HG03521 (cell line): ENCODE measurements around the gene PNPLA7.
"Not testable (repeated sequence)": the region's sequence is repeated elsewhere in the genome, so short reads cannot be mapped to it uniquely, and the experiment has no call there.

Experiments
- ATAC-seq: cut with Tn5 transposase; IDR thresholded peaks from one replicate; pipeline ENCODE4 v1.9.1; 2021; ENCODE audit warnings: mild to moderate bottlenecking, moderate library complexity; ENCODE audit not compliant: unreplicated experiment

PNPLA7 gene

DNA sequence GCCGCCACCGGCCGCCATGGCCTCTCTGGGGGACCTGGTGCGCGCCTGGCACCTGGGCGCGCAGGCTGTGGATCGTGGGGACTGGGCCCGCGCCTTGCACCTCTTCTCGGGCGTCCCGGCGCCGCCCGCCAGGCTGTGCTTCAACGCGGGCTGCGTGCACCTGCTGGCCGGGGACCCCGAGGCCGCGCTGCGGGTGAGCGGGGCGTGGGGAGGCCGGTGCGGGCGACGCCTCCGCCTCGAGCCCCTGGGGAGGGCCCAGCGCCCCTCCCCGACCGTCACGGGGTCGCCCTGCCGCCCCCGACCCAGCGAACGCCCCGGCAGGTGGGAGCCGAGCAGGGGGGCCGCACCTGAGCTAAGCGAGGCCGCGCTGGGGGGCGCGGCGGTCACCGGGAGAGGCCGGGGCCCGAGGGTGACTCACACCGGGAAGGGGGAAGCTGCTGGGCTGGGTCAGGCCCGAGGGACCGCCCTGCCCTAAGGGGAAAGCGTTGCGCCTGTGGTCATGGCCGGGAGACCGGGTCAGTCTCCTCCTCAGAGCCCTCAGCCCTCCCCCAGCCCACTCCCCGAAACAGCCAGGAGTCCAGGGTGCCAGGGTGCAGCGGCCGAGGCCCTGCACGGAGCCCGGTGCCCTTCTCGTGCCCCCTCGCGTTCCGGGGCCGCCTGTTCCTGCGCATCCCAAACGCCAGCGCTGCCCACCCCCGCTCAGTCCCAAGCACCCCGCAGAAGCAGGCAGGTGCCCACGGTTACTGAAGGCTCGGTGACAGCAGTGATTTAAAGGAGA lies 126.5 kb downstream of the PNPLA7 start:
- peak; percentile 27 for ATAC-seq

DNA sequence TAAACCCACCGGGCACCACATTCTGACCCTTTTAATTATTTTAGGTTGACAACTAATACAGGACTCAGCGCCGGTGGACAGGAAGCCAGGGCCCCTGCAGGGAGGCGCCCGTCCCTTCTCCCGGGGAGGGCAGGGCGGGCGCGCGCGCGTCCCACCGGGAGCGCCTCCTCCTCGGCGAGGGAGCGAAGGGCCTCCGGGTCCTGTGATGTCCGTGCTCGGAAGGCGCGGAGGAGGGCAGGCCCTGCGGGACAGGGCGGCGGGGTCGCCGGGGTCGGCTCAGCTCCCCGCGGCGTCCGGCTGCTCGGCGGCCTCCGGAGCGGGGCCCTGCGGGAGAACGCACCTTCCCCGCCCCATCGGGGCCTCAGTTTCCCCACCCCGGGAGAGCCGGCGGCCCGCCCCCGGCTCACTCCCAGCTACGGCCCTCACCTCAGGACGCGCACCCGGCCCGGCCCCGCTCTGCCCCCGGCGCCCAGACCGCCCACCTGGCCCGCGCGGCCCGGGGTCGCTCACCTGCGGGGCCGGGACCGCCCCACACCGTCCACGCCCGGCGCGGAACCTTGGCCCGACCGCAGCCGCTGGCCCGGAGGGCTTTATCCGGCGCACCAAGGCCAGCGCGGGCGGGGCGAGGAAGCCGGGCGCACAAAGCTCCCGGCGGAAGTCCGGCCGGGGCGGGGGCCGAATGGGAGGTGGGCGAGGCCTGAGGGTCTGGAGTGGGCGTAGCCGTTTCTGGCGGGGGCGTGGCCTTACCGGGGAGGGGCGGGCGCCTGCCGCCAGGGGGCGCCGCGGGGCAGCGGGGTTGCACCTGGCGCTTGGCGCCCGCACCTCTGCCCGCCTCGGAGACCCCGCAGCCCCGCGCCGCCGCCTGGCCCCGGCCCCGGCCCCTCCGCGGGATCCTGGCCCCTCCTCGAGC lies 127.3 kb downstream of the PNPLA7 start, which contains the start of the genes EXD3 and NOXA1:
Gene EXD3, minus strand, starts transcription at position 559 of the 910 bp plus-strand sequence. CDS start 27,805 bp downstream, outside the sequence.
Gene NOXA1, plus strand, starts transcription at position 790 of the 910 bp plus-strand sequence. CDS start 137 bp downstream, outside the sequence.
- peak; percentile 84 for ATAC-seq

DNA sequence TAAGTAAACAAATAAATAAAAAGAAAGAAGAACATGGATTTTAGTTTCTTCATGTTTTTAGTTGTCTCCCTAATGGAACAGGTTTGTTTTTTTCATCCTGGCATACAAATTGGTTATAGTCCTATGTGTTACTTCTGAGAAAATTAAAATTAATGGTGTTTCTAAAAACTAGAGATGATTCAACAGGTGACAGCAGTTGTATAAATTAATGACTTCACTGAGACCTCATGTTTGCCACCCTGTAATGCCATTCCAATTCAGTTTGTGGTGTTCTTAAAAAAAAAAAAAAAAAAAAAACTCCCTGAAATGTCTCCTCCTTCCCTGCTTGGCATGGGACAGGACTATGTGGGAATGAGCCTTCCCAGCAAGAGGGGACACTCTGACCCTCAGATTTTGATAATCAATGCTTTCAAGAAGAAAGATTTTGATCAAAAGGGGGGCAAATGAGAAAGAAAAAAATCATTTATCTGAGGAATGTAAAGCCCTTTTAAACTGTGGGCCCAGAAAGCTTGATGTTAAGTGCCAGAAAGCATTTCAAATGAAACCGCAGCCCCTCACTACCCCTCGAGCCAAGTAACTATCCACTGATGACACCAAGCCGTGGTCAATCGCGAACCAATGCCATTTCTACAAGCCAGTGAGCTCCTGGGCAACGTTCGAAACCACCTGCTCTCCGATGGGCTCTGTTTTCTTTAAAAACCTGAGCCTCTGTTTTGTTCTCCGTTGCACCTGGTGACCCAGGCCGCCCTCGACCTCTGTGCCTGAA lies 128.2 kb downstream of the PNPLA7 start:
- ATAC-seq, result no peak

DNA sequence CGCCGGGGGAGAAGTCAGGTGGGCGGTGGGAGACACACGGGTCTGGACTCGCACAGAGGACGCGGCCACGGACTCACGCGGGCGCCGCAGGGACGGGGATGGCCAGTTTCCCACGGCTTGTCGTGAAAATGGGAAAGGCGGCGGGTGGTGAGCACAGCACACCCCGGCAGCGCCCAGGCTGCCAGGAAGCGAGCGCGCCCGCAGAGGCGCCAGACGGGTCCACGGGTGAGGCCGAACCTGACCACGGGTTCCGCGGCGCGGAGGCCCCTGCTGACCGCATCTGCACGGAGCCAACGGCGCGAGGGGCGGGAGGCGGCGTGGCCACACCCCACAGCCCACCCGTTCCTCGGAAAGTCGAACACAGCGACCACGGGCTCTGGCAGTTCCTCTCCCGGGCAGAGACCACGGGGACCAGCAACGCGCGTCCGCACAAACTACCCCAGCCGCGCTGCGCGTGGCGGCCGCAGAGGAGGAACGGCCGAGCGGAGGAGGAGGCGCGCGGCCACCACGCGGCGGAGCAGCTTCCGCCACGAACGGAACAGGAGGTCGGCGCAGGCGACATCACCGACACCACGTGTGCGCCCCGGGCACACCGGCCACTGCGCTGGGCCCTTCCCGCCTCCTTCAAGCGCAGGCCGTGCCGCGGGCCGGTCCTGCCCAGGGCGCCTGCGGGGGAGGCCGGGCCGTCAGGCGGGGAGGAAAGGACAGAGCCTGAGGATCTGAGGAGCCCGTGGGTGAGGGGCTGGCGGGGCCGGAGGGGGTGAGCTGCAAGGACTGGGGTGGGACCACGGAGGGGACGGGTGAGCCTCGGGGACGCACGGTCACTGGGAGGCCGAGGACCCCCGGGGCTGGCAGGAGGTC lies 132.8 kb downstream of the PNPLA7 start:
- ATAC-seq, result no peak

DNA sequence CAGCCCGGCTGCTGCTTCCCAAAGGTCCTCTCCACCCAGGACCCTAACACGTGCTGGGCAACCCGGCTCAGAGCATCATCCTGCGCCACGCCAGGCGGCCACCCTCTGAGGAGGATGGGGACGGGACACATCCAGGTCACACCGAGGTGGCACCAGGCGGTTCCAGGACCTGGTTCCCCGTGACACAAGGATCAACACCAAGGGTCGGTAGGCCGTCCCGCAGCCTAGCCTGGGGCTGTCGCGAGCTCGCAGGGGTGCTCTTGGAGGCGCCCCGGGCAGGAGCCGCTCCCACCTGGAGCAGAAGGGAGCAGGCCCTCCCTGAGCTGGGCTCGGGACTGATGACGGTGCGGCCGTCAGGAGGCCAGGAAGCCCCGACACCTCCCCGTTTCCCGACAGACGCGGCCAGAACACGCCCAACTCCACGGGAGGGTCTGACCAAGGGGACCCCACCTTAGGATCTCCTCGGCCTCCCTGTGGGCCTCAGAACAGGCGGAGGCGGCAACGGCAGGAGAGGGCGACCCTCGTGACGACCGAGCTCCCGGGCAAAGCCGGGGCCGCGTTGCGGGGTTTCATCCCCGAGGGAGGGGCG lies 133.5 kb downstream of the PNPLA7 start:
- no peak for ATAC-seq

DNA sequence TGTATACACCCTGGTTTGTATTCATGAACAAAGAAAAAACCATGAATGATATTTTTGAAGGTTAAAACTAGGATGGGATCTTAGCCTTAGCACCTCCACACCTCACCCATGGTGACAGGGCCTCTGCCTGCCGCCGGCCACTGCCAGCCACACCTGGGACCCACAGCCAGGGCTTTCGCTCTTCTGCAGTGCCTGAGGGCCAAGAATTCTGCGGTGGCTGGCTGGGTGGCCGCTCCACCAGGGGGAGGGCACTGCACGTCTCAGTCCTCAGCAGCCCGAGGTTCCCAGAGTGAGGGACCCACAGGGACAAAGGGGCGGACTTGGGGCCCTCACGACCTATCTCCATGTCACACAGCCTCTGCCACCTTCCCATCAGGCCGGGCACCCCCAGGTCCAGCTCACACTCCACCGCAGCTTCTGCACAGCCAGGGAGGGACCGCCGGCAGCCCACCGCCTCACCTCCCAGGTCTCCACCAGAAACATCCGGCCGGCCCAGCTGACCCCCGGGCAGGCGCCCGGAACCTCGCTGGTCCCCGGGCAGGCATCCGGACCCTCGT lies 134.1 kb downstream of the PNPLA7 start:
- no peak for ATAC-seq

DNA sequence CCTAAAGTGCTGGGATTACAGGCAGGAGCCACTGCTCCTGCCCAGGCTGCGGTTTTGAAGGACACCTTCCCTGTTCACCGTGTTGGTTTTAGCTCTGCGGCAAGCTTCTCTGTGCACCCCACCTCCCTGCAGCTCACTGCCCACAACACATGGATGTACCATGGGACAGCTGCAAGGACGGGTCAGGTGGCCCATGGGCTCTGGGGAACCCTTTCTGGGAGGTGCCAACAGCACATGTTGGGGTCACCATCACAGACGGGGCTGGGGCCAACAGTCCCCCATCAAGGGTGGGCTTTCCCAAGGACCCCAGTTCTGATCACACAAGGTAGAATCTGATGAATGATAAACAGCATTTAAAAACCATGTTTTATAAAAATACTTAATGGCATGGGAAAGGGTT lies 134.8 kb downstream of the PNPLA7 start:
- no peak for ATAC-seq

DNA sequence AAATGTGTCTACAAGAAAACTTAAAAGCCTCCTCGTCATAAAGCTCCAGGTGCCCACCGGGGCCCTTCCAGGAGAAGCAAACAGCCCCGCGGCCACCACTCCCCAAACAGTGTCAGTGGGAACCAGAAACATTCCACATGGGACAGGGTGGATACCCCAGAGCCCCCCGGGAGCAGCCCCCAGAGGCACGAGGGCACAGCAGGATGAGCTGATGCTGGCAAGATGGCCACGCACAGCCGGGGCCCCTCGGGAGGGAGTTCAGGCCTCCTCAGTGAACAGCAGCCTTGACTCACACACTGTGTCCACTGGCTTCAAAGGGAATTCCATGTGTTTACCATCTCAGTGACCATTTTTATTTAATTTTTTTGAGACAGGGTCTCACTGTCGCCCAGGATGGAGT lies 137.8 kb downstream of the PNPLA7 start:
- ATAC-seq, result no peak

DNA sequence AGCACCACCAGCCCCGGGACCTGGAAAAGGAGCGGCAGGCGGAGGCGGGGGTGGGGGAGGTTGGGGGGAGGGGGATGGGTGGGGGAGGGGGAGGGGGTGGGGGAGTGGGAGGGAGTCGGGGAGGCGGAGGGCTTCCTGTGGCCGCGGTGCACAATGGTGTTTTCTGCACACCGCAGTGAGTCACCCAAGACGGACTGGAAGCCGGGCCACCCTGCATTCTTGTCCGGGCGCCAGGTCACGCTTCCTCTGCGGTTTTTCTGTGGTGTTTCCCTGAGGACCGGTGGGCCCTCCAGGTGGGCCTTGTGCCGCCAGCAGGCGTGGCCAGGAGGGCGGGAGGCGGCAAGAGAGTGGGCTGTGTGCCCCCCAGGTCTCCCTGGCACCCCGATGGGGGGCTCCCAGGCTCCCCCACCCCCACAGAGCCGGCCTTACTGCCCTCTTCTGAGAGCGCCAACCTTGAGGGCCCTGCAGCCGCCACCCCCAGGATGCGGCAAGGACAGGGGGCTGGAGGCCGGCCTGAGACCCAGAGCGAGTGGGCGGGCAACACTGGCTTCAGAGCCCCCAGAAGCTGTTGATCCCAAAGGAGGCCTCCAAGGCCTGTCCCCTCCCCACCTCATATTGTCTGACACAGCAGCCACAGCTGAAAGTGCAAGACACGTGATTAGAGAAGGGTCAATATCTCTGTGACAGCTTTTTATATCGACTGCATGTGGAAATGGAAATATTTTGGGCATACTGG lies 138.4 kb downstream of the PNPLA7 start:
- ATAC-seq, result no peak

DNA sequence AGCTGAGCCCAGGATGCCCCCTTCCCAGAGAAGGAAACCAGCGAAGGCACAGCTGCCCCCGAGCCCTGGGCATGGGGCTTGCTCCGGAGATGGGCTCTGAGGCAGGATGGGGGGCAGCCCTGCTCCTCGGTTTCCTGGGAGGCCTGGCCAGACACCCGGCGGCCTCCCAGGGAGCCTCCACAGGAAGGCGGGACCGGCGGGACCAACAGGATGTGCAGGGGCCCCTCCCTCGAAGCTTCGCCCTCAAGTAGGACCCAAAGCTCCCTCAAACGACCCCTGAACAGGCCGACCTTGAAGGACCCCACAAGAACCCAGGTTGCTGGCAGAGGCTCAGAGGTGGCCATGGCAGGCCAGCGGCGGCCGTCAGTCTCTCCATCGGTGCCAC lies 138.9 kb downstream of the PNPLA7 start:
- no peak for ATAC-seq

DNA sequence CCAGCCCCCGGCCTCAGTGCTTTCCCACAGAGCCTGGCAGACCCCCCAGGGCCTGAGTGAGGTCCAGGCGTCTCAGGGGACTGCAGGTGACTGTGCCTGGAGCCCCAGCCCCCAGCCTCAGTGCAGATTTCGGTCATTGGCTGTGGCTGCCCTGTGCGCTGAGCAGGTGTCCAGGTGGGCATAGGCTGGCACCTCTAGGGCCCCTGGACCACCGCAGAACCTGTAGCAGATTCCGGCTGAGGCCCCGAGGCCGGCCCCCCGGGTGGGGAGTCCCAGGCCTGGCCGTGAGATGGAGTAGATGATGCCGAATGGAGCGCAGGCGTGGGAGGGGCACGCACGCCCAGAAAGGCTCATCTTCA lies 139.3 kb downstream of the PNPLA7 start:
- ATAC-seq, result no peak

DNA sequence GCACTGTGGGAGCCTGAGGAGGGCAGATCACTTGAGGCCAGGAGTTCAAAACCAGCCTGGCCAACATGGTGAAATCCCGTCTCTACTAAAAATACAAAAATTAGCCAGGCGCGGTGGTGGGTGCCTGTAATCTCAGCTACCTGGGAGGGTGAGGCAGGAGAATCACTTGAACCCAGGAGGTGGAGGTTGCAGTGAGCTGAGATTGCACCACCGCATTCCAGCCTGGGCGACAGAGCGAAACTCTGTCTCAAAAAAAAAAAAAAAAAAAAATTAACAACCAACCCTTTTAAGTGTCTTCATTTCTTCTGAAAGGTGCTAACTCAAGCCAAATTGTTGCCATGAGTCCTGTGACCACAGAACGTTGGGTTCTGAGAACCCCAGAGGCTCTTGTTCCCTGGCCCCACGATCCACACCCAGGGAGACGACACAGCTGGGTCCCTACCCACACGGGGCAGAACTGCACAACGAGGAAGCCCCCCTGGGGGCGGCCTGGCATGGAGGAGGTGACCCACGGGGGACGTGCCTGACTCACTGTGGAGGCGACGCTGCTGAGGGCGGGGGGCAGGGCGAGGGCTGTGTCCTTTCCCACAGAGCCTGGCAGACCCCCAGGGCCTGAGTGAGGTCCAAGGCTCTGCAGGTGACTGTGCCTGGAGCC lies 139.8 kb downstream of the PNPLA7 start:
- not testable (repeated sequence) for ATAC-seq
